Neutrophil (primary cell): Measurements from ENCODE around the gene TRIM71.
"Not testable (repeated sequence)": the region's sequence is repeated elsewhere in the genome, so short reads cannot be mapped to it uniquely, and the experiment has no call there.

ENCODE experiments used
- H3K27ac ChIP-seq: fragments of 200-600 bp; sonication (generic); 2 replicates; pipeline ENCODE4 v1.5.1; 2016; ENCODE audit warnings: mild to moderate bottlenecking, moderate library complexity
- H3K27me3 ChIP-seq: fragments of 200-600 bp; sonication (generic); 2 replicates; pipeline ENCODE4 v1.6.0; 2016; ENCODE audit warnings: mild to moderate bottlenecking
- H3K36me3 ChIP-seq: fragments of 200-600 bp; sonication (generic); 2 replicates; pipeline ENCODE4 v1.5.1; 2017
- H3K4me1 ChIP-seq, 2 experiments: fragments of 200-600 bp in 1 of 2; sonication (generic) in 1 of 2; 1 replicate in 1 of 2; 2 replicates in 1 of 2; pipeline versions ENCODE4 v1.5.1 to v1.6.1; 2013 to 2016; ENCODE audit warnings: low read depth in 1 of 2, low read length in 1 of 2, mild to moderate bottlenecking in 1 of 2, moderate library complexity in 1 of 2; ENCODE audit not compliant: control insufficient read depth in 1 of 2, insufficient read depth in 1 of 2
- H3K4me3 ChIP-seq, 2 experiments: fragments of 200-600 bp in 1 of 2; sonication (generic) in 1 of 2; 1 replicate in 1 of 2; 2 replicates in 1 of 2; pipeline ENCODE4 v1.5.1; 2013 to 2016; ENCODE audit warnings: low read depth in 1 of 2, low read length in 1 of 2, mild to moderate bottlenecking in 1 of 2, moderate library complexity in 1 of 2
- H3K9me3 ChIP-seq: fragments of 200-600 bp; sonication (generic); 2 replicates; pipeline ENCODE4 v1.5.1; 2016
- CTCF ChIP-seq: fragments of 200-600 bp; sonication (generic); IDR thresholded peaks from 2 replicates; pipeline ENCODE4 v1.5.1; 2016; ENCODE audit warnings: antibody characterized with exemption

The TRIM71 gene

GRCh38 chr3:32817558-32818228 lies at the start of gene TRIM71:
TRIM71 (plus strand) TSS chr3:32817997; CDS start chr3:32818081, 84 bp downstream.
- no peaks in the 10 kb centered on the region for H3K36me3 ChIP-seq
- peaks cover 49 to 51% of the 10 kb centered on the region in 2 experiments for H3K4me1 ChIP-seq
- H3K27ac ChIP-seq = no peak within 1 kb of the TSS
- H3K9me3 ChIP-seq = no peaks in the 10 kb centered on the region
- H3K27me3 ChIP-seq = peaks cover 87% of the 10 kb centered on the region
- no peak for TF ChIP-seq CTCF
- H3K4me3 ChIP-seq = peak within 1 kb of the TSS; percentile 62 to 63

GRCh38 chr3:32778389-32778788 lies 39.4 kb upstream of the TRIM71 start:
- Histone ChIP-seq H3K27ac (no peak overlapping the region), H3K27me3 (peaks cover 20% of the 10 kb centered on the region), H3K4me3 (no peak overlapping the region), H3K36me3 (peaks cover 22% of the 10 kb centered on the region), H3K9me3 (no peaks in the 10 kb centered on the region), H3K4me1 (peaks cover 34 to 39% of the 10 kb centered on the region in 2 experiments)
- no peak for TF ChIP-seq CTCF

- H3K4me3 ChIP-seq = peak overlapping the region in 1 of 2 experiments; percentile 72
- TF ChIP-seq CTCF = no peak
- no peaks in the 10 kb centered on the region for H3K9me3 ChIP-seq
- peaks cover 6% of the 10 kb centered on the region for H3K36me3 ChIP-seq
- H3K27me3 ChIP-seq = peaks cover 20% of the 10 kb centered on the region
- H3K27ac ChIP-seq = no peak overlapping the region
- H3K4me1 ChIP-seq = peaks cover 34 to 39% of the 10 kb centered on the region in 2 experiments
Measured at GRCh38 chr3:32780071-32780734, 37.6 kb upstream of the TRIM71 start.

GRCh38 chr3:32780735-32781210 lies 37.0 kb upstream of the TRIM71 start:
- no peak for TF ChIP-seq CTCF
- Histone ChIP-seq H3K27ac (no peak overlapping the region), H3K36me3 (peaks cover 2% of the 10 kb centered on the region), H3K27me3 (peaks cover 20% of the 10 kb centered on the region), H3K4me1 (peaks cover 34 to 39% of the 10 kb centered on the region in 2 experiments), H3K4me3 (peak overlapping the region; percentile 63 to 72), H3K9me3 (no peaks in the 10 kb centered on the region)

GRCh38 chr3:32781211-32781968 lies 36.4 kb upstream of the TRIM71 start:
- Histone ChIP-seq H3K27me3 (peaks cover 20% of the 10 kb centered on the region), H3K27ac (no peak overlapping the region), H3K4me3 (peak overlapping the region; percentile 63 to 72), H3K36me3 (no peaks in the 10 kb centered on the region), H3K4me1 (peaks cover 34 to 39% of the 10 kb centered on the region in 2 experiments), H3K9me3 (no peaks in the 10 kb centered on the region)
- TF ChIP-seq CTCF = peak; percentile 48

GRCh38 chr3:32781969-32782270 lies 35.9 kb upstream of the TRIM71 start:
- Histone ChIP-seq H3K27me3 (peaks cover 20% of the 10 kb centered on the region), H3K4me1 (peaks cover 34 to 39% of the 10 kb centered on the region in 2 experiments)
- H3K27ac ChIP-seq, H3K4me3 ChIP-seq, H3K9me3 ChIP-seq, H3K36me3 ChIP-seq: not testable (repeated sequence)
